Stimulated activated CD4-positive, alpha-beta T cell treated with anti-CD3 and anti-CD28 coated beads, Interleukin-12 subunit alpha, Interleukin-12 subunit beta, amount 100 ng/mL, for 48 hours (primary cell): Measurements from ENCODE around the gene CNNM4.
"Not testable (repeated sequence)": the region's sequence is repeated elsewhere in the genome, so short reads cannot be mapped to it uniquely, and the experiment has no call there.

Experiments used
- DNase-seq, 3 donors: peaks; one replicate each; pipeline ENCODE4 v3.0.0-alpha.2; 2020; ENCODE audit warnings: low read depth in 2 of 3, low spot score in 1 of 3

CNNM4 gene

DNA sequence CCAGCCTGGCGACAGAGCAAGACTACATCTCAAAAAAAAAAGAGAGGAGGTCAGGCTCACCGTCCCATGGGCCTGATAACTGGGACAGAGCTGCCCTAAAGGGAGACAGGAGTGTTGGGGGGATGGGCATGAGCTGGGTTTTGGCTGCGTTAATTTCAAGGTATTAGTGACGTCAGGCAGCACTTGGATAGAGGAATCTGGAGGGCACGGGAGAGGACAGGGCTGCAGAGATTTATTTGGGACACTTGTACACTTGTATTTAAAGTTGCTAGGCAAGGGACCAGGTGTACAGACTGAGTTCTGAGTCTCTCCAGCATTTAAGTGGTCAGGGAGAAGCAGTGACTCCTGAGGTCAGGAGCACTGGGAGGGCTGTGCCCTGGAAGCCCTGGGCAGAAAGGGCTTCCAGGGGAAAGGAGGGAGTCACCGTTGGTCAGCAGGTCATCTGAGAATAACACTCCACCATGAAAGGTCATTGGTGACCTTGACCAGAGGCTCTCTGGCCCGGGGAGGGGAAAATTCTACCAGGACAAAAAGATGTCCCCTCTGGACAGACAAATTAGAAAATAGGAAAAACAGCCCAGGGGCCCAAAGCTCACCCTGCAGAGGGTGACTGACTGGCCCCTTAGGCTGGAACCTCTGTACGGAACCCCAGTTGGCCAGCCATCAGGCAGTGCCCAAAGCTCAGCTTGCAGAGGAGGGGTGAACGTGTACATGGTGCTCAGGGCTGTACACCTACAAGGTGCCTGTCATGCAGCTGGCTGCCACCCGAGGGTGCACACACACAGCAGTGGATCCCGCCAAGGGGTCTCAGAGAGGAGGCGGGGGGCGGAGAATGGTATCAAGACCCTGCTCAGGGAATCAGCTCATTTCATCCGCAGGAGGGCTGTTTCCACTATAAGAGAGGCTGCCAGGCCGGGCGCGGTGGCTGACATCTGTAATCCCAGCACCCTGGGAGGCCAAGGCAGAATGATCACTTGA, 32.4 kb downstream of the CNNM4 start:
- no peak for DNase-seq

DNA sequence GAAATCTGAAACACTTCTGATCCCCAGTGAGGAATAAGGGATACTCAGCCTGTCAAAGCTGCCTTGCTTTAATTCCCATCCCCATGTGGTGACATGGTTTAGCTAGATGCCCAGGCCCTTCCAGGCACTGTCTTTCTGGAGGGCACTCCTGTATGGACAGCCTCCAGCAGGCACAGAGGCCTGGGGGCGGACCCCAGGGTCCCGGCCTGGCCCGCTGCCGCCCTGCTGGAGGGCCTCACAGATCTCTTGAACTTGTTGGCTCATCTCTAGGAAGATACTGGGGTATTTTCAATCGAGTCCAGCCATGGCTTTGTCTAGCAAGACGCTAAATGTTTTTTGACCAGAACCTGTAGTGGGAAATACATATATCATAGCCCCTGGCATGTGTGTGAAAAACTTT, 34.4 kb downstream of the CNNM4 start:
- DNase-seq, result no peak

DNA sequence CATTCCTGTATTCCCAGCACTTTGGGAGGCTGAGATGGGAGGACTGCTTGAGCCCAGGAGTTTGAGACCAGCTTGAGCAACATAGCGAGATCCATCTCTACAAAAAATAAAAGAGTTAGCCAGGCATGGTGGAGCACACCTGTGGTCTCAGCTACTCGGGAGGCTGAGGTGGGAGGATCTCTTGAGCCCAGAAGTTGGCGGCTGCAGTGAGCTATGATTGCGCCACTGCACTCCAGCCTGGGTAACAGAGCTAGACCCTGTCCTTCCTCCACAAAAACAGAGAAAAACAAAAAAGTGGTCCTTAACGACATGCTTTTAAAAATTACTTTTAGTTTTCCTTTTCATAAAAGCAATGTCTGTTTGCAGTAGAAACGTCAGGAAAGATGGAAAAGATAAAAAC, 35.8 kb downstream of the CNNM4 start:
- not testable (repeated sequence) for DNase-seq

DNA sequence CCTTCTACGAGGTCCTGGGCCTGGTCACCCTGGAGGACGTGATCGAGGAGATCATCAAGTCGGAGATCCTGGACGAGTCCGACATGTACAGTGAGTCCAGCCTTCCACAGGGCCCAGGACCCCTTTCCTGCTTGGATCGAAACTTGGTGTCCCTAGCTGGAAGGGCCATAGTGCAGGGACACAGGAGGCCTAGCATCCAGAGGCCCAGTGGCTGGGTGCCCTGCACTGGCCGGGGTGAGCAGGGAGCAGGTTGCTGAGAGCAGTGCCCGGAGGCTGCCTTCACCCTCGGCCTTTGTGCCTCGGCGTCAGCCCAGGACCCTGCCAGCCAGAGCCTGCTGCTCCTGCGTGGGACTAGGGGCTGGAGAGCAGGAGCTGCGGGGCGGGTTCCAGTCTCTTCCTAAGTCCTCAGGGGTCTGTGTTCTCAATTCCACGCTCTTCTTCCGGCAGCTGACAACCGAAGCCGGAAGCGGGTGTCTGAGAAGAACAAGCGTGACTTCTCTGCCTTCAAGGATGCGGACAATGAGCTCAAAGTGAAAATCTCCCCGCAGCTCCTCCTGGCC, 36.4 kb downstream of the CNNM4 start:
- DNase-seq, result no peak

DNA sequence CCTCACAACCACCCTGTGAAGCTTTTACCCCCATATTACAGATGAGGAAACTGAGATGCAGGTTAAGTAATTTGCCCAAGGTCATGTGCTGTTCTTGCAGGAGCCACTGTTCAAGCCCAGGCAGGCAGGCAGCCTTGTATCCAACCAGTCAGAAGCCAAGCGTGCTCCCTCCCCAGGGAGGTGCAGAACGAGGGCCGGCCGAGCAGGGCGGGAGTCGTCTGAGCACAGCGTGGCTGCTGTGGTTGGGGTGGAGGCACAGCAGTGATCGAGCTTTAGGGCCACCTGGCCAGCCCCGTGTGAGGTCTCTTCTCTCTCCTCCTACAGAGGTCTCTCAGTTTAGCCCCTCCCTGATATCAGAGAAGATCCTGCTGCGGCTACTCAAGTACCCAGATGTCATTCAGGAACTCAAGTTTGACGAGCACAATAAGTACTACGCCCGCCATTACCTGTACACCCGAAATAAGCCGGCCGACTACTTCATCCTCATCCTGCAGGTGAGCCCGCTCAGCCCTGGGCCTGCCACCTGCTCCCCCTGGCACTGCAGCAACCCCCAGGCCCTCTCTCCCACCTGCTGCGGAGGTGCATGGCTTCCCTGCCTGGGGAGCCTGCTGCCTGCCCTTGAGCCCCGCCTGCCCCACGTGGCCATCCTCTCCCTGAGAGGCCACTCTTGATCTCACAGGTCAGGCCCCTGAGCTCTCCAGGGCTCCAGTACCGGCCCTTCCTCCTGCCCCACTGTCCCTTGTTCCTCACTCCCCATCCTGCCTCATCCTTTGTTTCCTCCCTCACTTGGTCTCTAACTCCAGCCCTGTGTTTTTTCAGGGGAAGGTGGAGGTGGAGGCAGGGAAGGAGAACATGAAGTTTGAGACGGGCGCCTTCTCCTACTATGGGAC, 38.3 kb downstream of the CNNM4 start:
- no peak for DNase-seq

DNA sequence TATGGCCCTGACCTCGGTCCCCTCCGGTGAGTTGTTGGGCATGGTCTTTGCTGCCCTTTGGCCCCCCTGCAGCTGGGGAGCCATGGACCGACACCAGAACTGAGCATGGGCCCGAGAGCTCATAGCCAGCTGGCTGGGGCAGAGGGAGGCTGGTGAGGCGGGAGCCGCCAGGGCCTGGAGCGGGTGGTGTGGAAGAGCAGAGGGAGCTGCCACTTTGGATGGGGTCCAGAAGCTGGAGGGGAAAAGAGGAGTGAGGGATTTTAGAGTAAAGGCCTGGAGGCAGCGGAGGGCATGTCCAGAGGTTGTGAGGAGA, 38.9 kb downstream of the CNNM4 start:
- DNase-seq, result no peak

DNA sequence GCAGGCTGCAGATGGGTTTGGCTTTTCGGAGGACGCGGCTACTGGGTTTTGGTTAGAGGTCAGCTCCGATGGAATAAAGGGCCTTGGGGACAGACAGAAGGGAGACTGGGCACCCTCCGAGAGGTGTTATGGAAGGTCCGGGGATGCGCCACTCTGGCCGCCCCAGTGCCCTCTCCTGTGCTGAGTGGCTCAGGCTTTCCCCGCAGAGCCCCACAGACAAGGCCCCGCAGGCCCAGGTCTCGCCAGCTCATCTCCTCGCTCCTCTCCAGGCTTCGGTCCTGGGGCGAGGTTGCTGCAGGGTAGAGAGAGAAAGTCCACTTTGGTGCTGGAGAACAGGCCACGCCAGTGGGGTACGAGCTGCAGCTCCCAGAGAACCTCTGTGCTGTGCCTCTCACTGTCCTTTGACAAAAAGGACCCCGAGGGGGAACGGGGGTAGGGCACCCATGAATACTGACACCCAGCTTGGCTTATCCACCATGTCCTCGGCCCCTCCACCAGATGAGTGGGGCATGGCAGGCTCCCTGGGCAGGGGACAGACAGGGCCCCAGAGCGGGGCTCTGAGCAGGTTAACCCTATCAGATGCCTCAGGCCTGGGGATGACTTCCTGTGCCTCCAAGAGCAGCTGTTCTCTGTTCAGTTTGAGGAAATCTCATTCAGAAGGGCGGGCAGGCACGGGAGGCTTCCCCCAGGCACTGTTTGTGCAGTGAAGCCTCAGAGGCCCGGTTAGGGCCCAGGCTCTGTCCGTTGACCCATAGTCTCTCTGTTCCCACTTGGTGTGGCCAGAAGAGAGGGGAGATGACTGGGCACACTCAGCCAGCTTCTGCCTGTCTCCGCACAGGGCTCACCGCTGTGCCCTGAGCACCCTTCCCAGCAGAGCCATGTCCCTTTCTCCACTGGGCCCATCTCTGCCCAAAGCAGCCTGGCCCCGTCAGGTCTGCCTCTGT, 39.6 kb downstream of the CNNM4 start:
- DNase-seq, result no peak

DNA sequence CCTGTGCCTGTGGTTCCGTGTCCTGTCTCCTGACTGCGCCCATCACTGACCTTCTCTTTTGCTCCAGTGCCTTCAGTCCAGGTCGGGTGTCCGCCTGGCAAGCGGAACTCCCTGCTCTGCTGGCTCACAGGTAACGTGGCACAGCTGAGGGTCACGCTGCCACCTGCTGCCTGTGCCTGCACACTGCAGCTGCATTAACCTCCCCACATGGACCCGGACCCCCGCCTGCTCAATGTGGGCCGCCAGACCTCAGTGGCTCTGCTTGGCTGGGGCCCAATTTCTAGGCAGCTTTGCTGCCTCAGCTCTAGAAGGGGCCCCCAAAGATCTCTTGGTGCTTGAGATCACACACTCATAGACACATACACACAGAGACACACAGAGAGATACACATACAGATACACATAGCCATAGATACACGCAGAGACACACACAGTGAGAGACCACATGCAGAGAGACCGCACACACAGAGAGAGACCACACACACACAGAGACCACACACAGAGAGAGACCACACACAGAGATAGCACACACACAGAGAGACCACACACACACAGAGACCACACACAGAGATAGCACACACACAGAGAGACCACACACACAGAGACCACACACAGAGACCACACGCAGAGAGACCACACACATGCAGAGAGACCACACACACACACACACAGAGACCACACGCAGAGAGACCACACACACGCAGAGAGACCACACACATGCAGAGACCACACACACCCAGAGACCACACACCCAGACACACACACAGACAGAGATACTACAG, 40.5 kb downstream of the CNNM4 start:
- peak; percentile 56 to 71 (median 58) for DNase-seq

DNA sequence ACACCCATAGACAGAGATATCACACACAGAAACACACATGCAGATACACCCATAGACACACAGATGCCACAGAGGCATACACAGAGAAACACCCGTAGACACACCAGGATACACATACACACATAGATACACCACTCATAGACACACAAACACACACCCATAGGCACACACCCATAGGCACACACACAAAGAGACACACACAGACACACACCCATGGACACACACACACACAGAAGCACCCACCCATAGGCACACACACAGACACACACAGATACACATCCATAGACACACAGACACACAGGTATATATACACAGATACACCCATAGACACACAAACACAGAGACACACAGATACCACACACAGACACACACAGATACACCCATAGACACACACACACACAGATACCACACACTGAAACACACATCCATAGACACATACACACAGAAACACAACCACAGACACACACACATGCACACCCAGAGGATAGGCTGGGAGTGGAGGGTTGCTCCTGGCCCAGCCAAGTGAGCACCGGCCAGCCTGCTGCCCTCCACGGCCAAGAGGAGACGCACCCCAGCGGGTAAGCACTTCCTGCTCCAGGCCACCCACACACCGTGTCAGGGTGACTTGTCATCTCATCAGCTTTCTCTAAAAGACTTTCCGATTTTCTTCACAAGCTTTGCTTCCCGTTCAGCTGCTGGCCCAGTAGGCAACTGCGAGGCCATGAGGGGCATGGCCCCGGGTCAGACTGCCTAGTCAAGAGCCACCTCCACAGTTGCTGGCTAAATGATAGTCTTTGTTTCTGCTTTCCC, 41.3 kb downstream of the CNNM4 start:
- DNase-seq, result peak in 2 of 3 donors; percentile 37 to 58

DNA sequence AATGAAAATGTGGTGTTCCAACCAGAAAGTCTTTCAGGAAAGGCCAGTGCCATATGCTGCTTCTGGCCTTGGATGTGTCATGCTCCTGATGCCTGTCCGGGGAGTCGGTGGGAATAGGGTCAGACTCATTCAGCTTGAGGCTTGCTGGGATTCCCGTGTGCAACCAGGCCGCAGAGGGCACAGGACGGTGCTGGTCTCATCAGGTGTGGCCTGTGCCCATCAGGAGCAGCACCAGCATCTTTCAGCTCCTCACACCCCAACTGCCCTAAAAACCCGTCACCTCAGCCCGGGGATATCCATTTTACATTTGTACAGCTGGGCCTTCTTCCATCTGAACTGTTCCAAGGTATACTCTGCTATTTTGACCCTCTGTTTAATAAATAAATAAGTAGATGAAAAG, 42.0 kb downstream of the CNNM4 start:
- DNase-seq, result no peak

DNA sequence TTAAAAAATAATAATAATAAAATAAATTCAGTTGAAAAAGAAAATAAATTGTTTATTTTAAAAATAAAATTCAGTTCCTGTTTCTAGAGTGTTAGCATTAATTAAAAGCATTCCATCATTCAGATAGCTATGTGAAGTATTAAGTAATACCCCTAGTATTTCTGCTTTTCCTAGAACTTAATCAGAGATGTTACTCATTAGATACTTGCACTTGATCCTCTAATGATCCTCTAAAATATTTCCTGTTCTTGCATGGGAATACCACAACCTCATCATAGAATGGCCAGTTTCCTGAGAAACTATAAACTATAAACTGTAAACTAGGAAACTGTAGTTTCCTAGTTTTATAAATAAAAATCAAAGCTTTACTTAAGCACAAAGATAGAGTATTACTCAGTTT, 44.3 kb downstream of the CNNM4 start:
- no peak for DNase-seq

DNA sequence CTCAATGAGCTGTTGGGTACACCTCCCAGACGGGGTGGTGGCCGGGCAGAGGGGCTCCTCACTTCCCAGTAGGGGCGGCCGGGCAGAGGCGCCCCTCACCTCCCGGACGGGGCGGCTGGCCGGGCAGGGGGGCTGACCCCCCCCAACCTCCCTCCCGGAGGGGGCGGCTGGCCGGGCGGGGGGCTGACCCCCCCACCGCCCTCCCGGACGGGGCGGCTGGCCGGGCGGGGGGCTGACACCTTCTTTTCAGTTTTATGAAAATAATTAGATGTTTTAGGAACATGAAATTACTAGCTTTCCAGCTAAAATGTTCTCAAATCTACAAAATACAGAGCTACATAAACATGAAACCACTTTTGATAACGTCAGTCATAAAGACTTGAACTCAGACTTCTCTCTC, 45.2 kb downstream of the CNNM4 start:
- not testable (repeated sequence) for DNase-seq

DNA sequence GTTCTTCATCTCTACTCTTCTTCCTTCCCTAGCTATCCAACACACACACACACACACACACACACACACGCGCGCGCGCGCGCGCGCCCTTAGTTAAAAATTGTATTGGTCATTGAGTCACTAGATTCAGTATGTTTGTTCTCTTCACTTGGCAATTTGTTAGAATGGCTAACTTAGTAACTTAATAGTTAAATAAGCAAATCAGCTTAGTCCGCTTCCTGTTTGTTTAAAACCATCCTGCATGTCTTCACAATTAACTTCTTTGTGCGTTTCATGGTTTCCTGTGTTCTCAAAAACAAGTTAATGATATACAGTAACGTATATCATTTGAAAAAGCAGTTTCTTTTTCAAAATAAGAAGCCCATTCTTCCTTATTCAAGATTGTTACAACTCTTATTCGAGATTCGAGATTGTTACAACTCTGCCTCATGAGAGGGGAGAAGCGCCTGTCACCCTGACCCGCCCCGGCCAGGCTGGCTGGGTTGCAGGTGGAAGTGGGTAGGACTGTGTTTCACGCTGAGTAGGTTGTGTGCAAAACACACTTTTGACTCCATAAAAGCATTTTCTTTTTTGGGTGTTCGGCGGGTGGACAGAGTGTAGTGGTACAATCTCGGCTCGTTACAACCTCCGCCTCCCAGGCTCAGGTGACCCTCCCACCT, 45.9 kb downstream of the CNNM4 start:
- DNase-seq, result no peak

DNA sequence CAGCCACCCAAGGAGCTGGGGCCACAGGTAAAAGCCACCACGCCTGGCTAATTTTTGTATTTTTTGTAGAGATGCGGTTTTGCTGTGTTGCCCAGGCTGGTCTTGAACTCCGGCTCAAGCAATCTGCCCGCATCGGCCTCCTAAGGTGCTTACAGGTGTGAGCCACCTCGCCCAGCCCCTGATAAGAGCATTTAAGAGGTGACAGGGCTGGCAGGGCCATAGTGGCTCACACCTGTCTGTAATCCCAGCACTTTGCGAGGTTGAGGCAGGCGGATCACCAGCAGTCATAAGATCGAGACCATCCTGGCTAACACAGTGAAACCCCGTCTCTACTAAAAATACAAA, 46.4 kb downstream of the CNNM4 start:
- no peak for DNase-seq

DNA sequence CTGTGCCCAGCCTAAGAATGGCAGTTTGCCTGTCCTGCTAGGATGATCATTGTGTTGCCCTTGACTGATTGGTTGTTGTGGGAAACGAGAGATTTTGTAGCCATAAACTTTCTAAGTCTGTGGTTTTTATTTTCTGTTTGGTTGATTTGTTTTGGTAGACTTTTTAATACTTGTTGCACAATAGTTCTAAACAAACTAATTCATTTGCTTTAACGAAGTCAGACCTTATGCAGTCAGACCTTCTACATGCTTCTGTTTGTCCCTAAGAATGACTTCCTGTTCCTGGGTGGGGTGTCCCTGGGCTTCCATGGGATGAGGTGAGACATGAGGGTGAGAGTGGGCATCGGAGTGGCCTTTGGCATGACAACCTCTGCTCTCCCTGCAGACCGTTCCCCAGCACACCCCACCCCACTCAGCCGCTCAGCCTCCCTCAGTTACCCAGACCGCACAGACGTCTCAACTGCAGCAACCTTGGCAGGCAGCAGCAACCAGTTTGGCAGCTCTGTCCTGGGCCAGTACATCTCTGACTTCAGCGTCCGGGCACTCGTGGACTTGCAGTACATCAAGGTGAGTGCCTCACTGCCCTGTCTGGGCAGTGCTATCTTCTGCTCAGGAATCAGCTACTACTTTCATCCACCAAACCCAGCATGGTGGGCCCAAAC, 47.6 kb downstream of the CNNM4 start:
- no peak for DNase-seq

DNA sequence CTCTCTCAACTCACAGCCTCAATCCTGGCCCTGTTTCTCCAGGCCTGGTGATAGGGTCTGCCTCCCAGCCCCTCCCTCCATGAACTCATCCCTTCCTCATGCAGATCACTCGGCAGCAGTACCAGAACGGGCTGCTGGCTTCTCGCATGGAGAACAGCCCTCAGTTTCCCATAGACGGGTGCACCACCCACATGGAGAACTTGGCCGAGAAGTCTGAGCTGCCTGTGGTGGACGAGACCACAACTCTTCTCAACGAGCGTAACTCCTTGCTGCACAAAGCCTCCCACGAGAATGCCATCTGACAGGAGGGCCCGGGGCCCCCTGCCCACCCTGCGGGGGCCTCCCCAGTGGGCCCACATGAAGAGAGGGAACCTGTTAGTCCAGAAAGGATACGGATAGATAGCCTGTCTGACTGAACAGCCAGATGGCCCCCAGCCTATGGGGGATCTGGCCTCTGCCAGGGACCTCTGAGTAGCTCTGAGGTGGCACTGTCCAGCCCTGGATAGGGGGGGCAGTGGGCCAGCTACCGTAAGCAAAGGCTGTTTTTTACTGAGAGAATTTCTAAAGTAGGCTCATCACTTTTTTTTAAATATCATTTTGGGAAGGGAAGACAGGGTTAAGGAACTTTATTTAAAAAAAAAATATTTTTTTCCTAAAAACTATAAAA, 48.6 kb downstream of the CNNM4 start:
- DNase-seq, result no peak

DNA sequence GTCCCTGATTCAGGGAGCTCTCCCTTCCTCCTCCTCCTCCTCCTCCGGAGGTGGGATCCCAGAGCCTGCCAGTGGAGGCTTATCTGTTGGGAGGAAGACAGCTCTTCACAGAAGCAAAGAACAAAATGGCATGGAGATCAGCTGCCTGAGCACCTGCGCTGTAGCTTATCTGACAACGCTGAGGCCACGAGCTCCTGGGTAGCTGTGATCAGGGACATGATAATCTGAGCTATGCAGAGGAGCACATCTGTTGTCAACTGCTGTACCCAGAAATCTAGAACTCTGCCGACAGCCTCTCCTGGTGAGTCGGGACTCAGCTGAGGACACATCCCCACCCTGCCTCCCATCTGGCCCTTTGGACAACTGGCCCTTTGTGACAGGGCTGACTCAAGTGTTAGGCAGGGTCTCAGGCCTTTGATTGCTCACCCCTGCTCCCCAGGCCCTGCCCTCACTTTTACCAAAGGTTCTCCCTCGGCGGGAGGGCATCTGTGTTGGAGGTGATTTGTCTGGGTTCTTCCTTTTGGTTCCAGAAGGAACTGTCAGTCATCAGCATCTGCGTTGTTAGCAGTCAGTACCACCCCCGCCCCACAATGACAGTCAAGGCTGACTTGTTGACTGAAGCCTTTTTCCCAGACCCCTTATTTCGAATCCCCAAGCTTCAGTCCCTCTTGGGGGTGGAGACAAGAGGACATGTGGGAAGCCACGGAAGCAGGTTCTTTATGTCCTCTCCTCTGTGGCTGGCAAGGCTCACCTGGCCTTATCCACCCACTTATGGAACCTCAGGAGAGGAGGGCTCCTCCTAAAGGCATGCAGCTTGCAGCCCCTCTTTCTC, 49.5 kb downstream of the CNNM4 start:
- DNase-seq, result no peak
